Endometrial microvascular endothelial cells (primary cell): ENCODE measurements around the gene TRRAP. TPM values are rescaled to one million over a fixed set of nuclear protein-coding genes. Genes with fewer than 3 reads are reported as not detected.

Experiments
- in situ Hi-C: cut with HindIII; loops from 2 replicates; pipeline ENCODE4 v1.10.0; 2017; ENCODE audit warnings: low sequenced_read_pairs, low pct_unique_long_range_greater_than_20kb; ENCODE audit errors: inconsistent ontology term
- total RNA-seq: library from RNA; depleted of rRNA; stranded (reverse); fragments of >200 nt; gene quantifications from one replicate; pipeline ENCODE4 v1.2.3, GENCODE V29; 2015; ENCODE audit errors: inconsistent ontology term

The TRRAP gene
- total RNA-seq, 1 donor from 2014 or later = 21.6 TPM

GRCh38 chr7:98881561-98882315 lies 3.4 kb downstream of the TRRAP start:
- in situ Hi-C loops = no loop called here

- in situ Hi-C loops = no loop called here
These were observed 6.1 kb downstream of the TRRAP start for GRCh38 chr7:98884416-98884815.

- in situ Hi-C loops = no loop called here
These were observed 8.7 kb downstream of the TRRAP start for GRCh38 chr7:98887038-98887437.

DNA sequence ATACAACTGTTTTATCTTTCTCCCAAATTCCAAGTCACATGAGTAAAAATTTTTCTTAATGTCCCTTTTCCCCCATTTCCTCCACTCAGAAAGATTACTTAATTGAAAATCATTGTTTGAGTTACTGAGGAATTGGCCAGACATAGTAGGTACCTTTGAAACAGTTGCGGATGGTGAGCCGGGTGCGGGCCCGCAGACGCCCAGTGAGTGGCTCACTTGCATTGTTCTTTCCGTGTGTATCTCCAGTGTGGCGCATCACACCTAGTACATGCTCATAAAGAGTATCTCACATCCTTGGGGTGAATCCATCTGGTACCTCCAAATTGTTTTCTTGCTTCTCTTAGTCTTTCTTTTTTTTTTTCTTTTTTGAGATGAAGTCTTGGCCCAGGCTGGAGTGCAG lies 14.3 kb downstream of the TRRAP start:
- in situ Hi-C loops = no loop called here

DNA sequence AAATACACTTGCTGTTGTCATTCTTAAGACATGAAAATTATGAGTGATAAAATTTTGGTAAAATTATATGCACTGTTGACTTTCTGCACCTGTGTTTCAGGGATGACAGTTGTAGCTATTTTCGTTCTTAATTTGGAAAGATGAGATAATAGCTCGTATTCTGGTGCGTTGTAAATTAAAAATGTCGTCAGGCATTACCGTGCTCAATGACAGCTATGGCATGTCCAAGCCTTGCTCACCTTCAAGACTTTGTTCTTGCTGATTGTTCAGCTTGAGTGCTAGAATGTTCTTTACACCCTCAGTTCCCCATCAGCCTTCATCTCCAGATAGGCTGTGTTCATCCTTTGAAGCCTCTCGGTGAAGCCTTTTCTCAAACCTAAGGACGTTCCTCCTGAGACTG lies 21.5 kb downstream of the TRRAP start:
- in situ Hi-C loops = no loop called here

DNA sequence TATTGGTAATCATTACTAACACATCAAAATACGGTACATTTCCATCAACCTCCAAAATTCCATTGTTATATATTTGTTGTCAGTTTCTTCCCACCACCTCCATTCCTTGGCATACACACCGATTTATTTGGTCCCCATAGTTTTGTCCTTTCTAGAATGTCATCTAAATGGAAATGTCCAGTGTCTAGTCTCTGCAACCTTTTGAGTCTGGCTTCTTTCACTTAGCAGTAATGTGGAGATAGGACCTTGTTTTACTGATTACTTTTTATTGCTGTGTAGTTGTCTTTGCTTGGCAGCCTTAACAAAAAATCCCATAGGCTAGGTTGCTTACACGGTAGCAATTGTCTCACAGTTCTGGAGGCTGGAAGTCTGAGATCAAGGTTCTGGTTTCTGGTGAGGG lies 22.5 kb downstream of the TRRAP start:
- in situ Hi-C loops = no loop called here

- in situ Hi-C loops = no loop called here
These were observed 24.2 kb downstream of the TRRAP start for GRCh38 chr7:98902523-98902922.

DNA sequence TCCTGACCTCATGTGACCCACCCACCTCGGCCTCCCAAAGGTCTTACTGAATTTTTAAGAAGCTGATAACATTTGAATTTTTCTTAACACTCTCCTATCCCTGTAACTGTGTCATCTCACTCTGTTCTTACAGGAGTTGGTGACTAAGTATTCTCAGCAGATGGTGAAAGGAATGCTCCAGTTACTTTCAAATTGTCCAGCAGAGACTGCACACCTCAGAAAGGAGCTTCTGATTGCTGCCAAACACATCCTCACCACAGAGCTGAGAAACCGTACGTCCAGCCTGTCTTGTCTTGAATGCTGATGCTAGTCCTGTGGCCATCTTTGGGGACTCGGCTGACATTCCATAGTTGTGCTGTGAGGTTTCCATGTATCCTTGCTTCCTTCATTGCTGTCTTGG lies 24.9 kb downstream of the TRRAP start:
- in situ Hi-C loops = no loop called here

DNA sequence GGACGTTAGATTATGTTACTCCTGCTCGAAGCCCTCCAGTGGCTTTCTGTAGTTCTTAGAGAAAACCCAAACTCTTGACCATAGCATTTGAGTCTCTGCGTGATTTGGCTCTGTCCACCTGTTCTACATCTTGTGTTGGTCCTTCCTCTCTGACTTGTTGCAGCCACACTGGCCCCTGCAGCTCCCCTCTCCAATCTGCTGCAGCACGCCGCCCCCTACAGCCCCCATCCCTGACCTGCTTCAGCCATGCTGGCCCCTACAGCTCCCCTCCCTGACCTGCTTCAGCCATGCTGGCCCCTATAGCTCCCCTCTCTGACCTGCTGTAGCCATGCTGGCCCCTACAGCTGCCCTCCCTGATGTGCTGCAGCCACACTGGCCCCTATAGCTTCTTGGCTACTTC lies 29.2 kb downstream of the TRRAP start:
- in situ Hi-C loops = no loop called here

GRCh38 chr7:98908585-98908984 lies 30.3 kb downstream of the TRRAP start:
- in situ Hi-C loops = no loop called here

DNA sequence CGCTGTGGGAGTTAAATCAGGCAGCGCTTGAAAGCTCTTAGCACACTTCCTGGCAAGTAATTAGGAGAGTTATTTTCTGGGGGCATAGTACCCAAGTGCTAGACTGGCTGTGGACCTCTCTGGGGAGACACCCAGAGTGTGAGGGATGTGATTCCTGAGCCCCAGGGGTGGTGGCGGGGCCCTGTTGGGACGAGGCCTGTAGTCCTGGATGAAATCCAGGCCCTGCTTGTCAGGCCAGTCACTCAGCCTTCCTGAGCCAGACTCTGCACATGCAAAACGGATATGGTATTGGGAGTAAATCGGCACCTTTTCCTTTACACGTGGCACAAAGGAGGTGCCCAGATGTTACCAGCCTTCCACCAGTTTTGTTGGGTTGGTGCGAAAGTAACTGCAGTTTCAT lies 31.2 kb downstream of the TRRAP start:
- in situ Hi-C loops = no loop called here

- in situ Hi-C loops = no loop called here
These were observed 32.1 kb downstream of the TRRAP start for GRCh38 chr7:98910427-98910826.

- in situ Hi-C loops = no loop called here
These were observed 33.6 kb downstream of the TRRAP start for GRCh38 chr7:98911916-98912315.

- in situ Hi-C loops = no loop called here
These were observed 34.7 kb downstream of the TRRAP start for GRCh38 chr7:98913026-98913425.

GRCh38 chr7:98913612-98914011 lies 35.3 kb downstream of the TRRAP start:
- in situ Hi-C loops = no loop called here

- in situ Hi-C loops = no loop called here
These were observed 39.0 kb downstream of the TRRAP start for GRCh38 chr7:98917331-98917730.

DNA sequence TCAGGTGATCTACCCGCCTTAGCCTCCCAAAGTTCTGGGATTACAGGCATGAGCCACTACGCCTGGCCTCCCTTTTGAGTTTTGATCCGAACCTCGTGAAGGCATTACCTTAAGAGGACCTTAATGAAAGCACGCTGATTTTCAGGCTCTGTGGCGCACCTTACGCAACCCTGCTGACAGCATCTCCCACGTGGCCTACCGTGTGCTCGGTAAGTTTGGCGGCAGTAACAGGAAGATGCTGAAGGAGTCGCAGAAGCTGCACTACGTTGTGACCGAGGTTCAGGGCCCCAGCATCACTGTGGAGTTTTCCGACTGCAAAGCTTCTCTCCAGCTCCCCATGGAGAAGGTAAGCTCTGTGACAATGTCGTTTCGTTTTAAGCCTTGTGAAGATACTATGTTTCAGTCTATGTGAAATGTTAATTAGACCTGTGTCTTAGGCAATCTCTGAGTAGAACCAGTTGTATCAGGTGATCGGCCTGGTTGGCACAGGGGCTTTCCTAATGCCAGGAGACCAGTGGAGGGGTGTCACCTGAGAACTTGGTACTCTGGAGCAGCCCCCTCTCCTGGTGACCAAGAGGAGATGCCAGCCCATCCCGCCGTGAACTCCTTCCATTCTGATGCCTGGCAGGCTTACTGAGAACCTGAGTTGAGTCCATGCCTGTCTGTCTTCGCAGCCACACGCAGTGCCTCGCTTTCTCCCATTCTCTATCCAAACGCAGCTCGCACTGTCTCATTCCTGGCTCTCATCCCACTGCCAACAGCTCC lies 43.5 kb downstream of the TRRAP start:
- in situ Hi-C loops = no loop called here

DNA sequence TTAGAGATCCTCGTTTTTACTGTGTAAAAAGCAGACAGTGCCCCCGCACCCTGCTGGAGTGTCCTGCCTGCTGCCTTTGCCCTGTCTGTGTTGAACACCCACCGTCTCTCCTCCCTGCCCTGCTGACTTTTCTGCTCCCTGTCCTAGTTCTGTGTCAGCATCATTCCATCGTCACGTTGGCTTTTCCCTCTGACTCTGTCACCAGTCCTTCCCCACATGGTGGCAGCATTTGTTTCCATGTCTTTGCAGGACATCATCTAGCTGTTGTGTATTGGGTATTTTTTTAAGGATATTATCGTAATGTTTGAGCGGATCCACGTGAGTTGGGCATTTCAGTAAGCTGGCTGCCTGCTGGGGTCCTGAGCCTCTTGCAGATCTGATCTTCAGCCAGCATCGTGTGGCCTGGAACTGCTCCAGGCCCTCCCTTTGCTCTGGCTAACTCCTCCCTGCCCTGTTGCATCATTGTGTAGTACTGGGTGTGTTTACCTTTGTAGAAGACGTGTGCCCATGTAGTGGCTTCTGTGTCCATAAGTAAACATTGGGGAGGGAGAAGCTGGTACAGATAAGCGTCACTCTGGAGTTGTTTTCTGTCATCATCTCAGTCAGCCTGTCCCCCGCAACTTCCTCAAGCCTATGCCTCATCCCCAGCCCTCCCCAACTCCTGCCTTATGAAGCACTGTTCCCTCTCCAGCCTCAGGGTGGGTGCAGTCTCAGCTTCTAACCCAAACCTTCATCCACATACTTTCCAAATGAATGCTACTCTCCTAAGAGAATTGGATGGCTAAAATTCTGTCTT lies 44.3 kb downstream of the TRRAP start:
- in situ Hi-C loops = no loop called here

GRCh38 chr7:98923512-98923911 lies 45.2 kb downstream of the TRRAP start:
- in situ Hi-C loops = no loop called here

- in situ Hi-C loops = no loop called here
These were observed 48.8 kb downstream of the TRRAP start for GRCh38 chr7:98927125-98927524.
